HG03064 (cell line): ENCODE measurements around the gene BDKRB2.

Experiments used
- ATAC-seq: cut with Tn5 transposase; IDR thresholded peaks from one replicate; pipeline ENCODE4 v1.9.1; 2021; ENCODE audit warnings: low read depth; ENCODE audit not compliant: unreplicated experiment

The BDKRB2 gene

GRCh38 chr14:96267336-96267735, 62.7 kb downstream of the BDKRB2 start:
- ATAC-seq = no peak

GRCh38 chr14:96267916-96268315, 63.3 kb downstream of the BDKRB2 start:
- no peak for ATAC-seq

GRCh38 chr14:96268431-96269358, 64.1 kb downstream of the BDKRB2 start:
- no peak for ATAC-seq

GRCh38 chr14:96269359-96269710, 64.7 kb downstream of the BDKRB2 start:
- ATAC-seq = no peak

- ATAC-seq = no peak
These were observed 66.2 kb downstream of the BDKRB2 start for GRCh38 chr14:96270565-96271420.

GRCh38 chr14:96271421-96271762, 66.8 kb downstream of the BDKRB2 start:
- ATAC-seq = no peak

GRCh38 chr14:96272777-96273473, 68.3 kb downstream of the BDKRB2 start:
- ATAC-seq = no peak

GRCh38 chr14:96273629-96274028, 69.0 kb downstream of the BDKRB2 start:
- ATAC-seq = no peak

GRCh38 chr14:96274122-96274521, 69.5 kb downstream of the BDKRB2 start:
- no peak for ATAC-seq

- no peak for ATAC-seq
These were observed 69.9 kb downstream of the BDKRB2 start for GRCh38 chr14:96274543-96274942.

- no peak for ATAC-seq
These were observed 70.8 kb downstream of the BDKRB2 start for GRCh38 chr14:96275177-96276112.

GRCh38 chr14:96277890-96278289, 73.3 kb downstream of the BDKRB2 start:
- ATAC-seq = no peak

- no peak for ATAC-seq
These were observed 74.9 kb downstream of the BDKRB2 start for GRCh38 chr14:96279564-96279963.

- no peak for ATAC-seq
These were observed 75.5 kb downstream of the BDKRB2 start for GRCh38 chr14:96280104-96280503.

- no peak for ATAC-seq
These were observed 76.8 kb downstream of the BDKRB2 start for GRCh38 chr14:96281486-96281885.

- ATAC-seq = no peak
These were observed 79.4 kb downstream of the BDKRB2 start for GRCh38 chr14:96284008-96284407.

- no peak for ATAC-seq
These were observed 79.8 kb downstream of the BDKRB2 start for GRCh38 chr14:96284430-96284829.

GRCh38 chr14:96285667-96286066, 81.0 kb downstream of the BDKRB2 start:
- ATAC-seq = no peak

GRCh38 chr14:96286251-96286650, 81.6 kb downstream of the BDKRB2 start:
- no peak for ATAC-seq

GRCh38 chr14:96287856-96288255, 83.2 kb downstream of the BDKRB2 start:
- ATAC-seq = no peak
